ENCODE data around the gene DDAH2.

Gene DDAH2

GRCh38 chr6:31687860-31688693, 41.0 kb downstream of the DDAH2 start:
- DNase-seq = no peak

- DNase-seq = no peak
Observed at GRCh38 chr6:31687321-31687720, 41.8 kb downstream of the DDAH2 start.

- DNase-seq = no peak
Observed at GRCh38 chr6:31686483-31686882, 42.6 kb downstream of the DDAH2 start.

- no peak for DNase-seq
Observed at GRCh38 chr6:31683591-31683990, 45.5 kb downstream of the DDAH2 start.

- no peak for DNase-seq
Observed at GRCh38 chr6:31681135-31681671, 47.9 kb downstream of the DDAH2 start.

- DNase-seq = peak; percentile 78
Observed at GRCh38 chr6:31680226-31681134, 48.6 kb downstream of the DDAH2 start, which contains the start of gene LY6G5C. LY6G5C (minus strand) TSS chr6:31681067; CDS start chr6:31680373, 694 bp downstream.

GRCh38 chr6:31677955-31678354, 51.1 kb downstream of the DDAH2 start:
- DNase-seq = no peak

All from NCI-H526 treated with DMSO at 0.1 percent for 48 hours (cell line).